Measurements from ENCODE around the gene DUOX1.

The DUOX1 gene

DNA sequence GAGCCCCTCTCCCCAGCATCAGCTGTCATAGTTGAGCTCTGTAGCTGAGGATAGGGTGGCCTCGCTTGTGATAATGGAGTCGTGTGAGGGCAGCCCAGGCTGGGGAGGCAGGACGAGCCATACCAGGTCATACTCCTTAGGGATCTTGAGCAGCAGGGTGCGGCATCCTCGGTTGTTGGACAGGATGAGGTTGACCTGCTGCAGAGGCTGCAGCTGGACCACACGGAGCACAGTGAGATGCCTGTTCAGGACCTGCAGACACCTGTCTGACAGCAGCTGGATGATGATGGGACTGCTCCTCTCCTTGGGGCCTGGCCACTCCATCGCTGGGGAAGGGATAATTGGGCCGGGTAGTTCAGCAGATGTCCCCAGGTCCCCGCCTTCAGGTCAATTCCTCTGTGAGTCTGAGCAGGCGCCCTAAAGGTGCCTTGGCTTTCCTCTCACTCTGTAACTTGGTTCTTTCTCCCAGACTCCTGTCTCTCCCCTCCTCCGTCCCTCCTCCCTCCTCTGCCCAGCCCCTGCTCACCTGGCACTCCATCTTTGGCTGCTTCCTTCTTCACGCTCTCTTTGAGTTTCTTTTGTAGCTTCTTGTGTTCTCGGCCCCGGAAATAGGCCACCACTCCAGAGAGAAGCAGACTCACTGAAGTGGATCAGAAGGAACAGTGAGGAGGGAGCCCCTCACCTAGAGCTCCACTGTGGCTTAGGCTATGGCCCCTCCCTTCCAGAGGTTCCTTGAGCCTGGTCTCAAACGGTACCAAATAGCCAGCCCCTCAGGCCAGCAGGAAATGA is 23.6 kb upstream of the DUOX1 start:
- no peak for DNase-seq

DNA sequence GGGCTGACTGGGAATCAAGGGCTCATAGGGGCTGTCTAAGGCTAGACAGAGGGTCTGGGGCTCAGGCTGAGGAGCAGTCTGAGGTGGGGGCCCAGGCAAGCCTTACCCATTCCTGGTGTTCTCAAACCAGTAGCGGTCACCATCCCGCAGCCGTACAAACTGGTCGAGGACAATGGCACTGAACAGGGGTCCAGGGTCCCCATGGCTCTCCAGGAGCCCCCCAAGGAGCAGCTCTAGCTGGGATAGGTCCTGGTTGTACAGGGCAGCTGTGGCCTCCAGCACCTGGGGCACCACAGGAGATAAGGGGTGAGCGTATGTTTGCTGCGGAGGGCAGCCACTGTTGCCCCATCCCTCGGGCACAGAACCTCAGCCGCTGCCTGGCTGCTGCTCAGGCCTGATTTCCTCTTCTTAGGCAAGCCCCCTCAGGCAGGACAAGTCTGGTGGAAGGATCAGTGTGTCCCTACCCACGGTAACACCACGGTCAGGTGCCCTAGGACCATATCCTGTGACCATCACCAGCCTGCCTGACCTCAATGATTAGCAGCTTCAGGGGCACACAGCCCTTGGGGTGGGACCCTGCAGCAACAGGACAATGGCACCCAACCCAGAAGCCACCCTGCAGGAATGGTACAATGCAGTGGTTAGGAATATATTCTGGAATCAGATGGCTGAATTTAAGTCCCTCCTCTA is 21.7 kb upstream of the DUOX1 start:
- DNase-seq, result no peak

DNA sequence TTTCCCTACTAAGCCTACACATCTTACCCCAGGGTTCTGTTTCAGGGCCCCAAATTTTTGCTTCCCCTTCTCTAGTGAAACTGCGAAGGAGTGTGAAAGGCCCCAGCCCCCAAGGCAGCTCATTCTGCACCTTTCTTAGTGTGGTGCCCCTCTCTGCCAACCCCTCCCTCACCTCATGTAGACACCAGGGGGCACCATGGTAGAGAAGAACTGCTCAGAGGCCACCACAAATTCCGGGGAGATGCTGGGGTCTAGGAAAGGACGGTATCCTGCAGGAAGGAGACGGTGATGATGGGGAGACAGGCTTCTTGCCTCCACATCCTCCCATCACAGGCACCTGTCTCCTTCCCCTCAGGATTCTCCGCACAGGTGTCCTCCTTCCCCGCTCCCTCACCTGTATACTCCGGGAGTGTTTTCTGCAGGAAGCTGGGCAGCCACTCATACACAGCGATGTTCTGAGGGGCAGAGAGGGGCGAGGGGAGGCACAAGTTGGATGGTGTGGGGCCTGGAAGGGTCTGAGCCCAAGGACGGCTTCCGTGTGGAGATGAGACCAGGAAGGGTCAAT is 19.5 kb upstream of the DUOX1 start:
- DNase-seq, result no peak

DNA sequence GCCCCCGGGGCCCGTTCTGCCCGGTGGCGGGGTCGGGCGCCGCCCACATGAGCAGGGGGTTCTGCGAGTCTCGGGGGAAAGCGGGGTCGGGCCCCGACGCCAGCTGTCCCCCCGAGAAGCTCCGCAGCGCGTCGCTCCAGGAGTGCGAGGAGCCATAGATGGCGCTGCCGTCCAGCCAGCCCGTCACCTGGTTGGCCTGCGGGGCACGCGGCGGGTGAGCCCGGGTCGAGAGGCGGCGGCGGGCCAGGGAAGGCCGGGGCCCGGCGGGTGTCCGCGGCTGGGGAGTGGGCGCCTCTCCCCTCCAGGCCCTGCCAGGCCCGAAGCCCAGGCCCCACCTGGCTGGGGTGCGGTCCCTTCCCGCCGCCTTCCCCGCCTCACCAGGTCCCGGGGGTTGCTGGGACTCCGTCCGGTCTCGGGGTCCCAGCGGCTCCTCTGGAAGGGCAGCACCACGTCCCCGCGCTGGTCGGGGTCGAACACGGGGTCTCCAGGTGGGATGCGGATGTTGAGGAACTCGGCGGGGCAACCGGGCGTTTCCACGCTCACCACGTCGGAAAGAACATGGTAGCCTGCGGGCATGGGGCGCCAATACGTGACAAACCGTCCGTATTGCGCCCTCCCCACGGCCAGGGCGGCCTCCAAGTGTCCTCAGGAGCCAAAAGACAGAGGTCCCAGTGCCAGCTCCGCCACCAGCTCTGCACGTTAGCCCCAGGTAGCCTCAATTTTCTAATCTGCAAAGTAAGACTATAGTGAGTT is 18.2 kb upstream of the DUOX1 start:
- no peak for DNase-seq

DNA sequence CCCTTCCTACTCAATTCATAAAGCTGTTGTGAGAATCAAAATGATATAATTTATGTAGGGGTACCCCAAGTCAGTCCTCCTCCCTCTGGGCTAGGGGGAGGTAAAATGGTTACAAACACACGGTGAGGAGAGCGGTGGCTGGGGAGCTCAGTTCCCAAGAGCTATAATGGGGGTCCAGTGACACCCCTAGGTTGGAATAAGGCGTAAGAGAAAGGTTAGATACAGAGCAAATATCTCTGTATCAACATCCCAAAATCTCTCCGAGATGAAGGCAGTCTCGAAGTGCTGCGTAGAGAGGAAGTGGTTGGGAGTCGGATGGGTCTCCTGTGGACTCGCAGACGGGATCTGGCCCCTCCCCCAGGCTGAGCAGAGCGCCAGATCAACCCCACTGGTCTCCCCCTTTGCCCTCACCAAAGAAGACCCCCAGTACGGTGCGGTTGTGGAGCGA is 17.6 kb upstream of the DUOX1 start:
- DNase-seq, result no peak

DNA sequence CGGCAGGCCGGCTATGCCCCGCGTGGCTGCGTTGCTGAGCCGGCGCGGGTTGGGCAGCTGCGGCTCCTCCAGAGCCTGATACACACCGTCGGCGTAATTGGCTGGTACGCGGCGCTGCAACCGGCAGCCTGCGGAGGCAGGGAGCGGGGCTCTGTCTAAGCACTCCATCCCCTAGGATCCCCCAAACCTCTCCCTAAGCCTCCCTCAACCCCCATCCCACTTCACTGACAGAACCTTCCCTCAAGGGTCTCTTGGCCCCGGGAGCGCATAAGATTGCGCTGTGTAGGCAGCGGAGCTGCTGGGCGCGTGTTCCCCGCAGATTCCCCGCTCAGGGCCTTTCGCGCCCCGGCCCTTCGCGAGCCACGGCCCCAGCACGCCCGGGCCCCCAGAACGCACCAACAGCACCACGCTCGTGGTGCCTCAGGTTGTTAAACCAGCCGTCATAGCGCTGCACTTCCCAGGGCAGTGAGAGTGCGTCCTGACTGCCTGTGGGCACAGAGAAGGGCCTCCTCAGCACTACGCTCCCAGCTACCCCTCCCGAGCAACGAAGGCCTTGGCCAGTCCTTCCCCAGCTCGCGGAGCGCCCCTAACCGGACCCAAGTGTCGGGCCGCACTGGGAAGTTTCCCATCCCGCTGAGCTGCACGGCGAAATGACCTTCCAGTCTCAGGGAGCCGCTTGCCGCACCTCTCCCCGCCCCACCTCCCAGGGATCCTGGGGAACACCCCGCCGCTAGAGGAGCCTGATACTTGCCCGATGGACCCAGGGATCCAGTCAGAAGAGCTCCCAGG is 17.0 kb upstream of the DUOX1 start:
- DNase-seq, result no peak

DNA sequence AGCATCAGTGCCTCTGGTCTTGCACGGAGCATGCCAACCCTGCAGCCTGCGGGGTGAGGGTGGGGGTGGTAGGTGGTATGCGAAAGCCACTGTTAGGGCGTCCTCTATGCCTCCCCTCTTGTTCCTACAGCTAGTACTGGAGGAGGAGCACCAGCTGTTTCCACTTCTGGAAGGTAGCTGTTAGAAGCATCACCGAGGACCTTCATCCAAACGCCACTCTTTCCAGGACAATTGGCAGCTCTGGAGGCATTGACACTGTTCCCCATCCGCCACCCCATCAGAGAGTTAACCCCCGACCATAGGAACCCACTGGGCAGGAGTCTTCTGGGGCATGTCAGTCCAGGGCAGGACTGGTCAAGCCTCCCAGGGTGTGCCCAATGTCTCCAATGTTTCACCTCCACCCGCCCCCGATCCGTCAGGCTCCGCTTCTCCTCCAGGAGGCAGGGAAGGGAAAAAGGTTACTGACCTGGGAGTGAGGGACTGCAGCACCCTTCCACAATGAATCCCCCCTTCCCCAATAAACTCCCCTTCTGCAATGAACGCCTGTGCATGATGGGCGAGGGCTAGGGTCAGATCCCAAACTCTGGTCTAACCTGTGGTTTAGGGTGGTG is 16.3 kb upstream of the DUOX1 start:
- DNase-seq, result no peak

DNA sequence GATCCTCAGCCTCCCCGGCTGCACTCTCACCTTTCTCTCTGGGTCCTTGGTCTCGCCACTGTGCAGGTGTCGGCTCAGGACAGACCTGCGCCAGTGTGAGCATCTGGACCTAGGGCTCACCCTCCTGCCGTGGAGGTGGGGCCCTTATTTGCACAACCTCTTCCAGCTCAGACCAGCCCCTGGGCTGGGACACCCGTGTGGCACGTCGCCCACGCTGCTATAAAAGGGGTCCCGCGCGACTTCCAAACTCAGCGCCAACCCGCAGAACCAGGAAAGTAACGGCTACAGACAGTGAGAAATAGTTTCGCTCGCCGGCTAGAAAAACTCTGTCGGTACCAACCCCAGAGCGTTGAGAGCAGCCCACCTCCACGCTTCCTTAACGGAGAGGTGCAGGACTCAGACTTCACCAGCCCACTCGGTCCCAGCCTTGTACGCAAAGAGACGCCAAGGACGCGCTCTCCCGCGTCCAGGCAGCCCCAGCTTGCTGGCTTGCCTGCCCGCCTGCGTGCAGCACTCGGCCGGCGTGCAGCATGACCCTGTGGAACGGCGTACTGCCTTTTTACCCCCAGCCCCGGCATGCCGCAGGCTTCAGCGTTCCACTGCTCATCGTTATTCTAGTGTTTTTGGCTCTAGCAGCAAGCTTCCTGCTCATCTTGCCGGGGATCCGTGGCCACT is 15.6 kb upstream of the DUOX1 start, which contains the start of the genes DUOX2 and DUOXA2:
Gene DUOX2, minus strand, starts transcription at position 97 of the 675 bp plus-strand sequence. CDS start 761 bp downstream, outside the sequence.
Gene DUOXA2, plus strand, starts transcription at position 251 of the 675 bp plus-strand sequence. Its CDS starts 280 bp downstream, at position 531.
- no peak for DNase-seq

DNA sequence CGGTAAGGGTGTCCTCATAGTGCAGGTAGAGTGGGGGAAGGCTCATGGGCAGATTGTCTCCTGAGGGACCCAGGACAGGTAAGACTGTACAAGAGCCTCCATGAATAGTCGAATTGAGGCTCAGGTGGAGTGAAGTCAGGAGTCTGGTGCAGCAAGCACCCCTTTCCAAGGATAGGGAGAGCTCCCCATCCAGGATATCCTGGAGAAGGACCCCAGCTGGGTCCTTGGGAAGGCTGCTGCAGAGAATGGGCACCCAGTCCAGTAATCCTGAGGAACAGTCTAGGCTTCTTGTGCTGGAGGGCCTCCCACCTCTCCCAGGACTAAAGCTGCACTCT is 15.1 kb upstream of the DUOX1 start:
- DNase-seq, result no peak

DNA sequence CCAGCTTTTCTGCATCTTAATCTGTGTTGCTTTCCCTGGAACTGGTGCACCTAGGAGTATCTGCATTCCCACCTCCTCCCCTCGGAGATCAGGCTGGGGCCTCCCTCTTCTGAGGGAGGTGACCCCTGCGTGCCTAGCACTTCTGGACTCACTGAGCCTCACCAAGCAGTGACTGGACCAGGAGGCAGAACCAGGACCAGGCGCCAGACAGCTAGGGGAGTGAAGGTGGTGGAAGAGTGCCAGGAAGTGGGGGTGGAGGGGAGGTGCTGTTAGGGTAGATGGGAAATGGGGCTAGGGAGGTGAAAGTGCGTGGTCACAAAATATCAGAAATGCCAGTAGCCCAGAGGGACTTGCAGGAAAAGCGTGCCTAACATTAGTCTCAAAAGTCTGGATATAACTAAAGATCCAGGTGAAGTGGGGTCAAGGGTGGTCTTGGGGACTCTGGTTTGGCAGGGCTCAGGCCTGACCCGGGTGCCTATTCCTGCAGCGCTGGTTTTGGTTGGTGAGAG is 14.4 kb upstream of the DUOX1 start:
- DNase-seq, result no peak

DNA sequence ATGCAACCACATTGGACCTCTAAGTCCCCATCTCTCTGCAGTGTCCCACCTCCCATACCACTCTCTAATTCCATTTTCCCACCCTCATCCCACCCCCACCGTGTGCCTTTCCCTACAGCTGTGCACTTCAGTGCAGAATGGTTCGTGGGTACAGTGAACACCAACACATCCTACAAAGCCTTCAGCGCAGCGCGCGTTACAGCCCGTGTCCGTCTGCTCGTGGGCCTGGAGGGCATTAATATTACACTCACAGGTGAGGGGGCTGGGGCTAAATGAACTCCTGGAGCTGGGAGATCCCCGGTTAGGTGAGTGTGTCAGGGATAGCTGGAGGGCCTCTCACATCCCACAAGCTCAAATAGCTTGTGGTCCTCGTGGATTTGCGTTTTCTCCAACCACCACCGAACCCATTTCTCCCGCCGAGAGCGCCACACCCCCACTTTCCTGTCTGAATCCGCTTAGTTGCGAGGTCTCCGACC is 13.8 kb upstream of the DUOX1 start:
- DNase-seq, result no peak

DNA sequence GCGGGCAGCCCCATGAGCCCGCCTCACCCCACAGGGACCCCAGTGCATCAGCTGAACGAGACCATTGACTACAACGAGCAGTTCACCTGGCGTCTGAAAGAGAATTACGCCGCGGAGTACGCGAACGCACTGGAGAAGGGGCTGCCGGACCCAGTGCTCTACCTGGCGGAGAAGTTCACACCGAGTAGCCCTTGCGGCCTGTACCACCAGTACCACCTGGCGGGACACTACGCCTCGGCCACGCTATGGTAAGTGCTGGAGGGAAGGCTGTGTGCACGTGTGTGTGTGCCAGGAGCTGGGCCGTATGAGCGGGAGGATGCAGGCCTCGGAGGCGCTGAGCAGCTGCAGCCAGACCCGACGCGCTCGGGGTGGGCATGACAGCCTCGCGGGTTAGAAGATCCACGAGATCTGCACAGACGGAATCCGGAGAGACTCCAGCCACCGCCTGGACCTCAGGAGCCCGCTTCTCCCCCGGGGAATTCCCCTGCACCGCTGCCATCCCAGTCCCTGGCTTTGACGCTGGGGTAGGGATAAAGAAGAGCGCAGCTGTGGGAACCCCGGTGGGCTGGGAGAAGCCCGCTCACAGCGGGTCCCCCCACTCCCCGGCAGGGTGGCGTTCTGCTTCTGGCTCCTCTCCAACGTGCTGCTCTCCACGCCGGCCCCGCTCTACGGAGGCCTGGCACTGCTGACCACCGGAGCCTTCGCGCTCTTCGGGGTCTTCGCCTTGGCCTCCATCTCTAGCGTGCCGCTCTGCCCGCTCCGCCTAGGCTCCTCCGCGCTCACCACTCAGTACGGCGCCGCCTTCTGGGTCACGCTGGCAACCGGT is 13.1 kb upstream of the DUOX1 start:
- no peak for DNase-seq

DNA sequence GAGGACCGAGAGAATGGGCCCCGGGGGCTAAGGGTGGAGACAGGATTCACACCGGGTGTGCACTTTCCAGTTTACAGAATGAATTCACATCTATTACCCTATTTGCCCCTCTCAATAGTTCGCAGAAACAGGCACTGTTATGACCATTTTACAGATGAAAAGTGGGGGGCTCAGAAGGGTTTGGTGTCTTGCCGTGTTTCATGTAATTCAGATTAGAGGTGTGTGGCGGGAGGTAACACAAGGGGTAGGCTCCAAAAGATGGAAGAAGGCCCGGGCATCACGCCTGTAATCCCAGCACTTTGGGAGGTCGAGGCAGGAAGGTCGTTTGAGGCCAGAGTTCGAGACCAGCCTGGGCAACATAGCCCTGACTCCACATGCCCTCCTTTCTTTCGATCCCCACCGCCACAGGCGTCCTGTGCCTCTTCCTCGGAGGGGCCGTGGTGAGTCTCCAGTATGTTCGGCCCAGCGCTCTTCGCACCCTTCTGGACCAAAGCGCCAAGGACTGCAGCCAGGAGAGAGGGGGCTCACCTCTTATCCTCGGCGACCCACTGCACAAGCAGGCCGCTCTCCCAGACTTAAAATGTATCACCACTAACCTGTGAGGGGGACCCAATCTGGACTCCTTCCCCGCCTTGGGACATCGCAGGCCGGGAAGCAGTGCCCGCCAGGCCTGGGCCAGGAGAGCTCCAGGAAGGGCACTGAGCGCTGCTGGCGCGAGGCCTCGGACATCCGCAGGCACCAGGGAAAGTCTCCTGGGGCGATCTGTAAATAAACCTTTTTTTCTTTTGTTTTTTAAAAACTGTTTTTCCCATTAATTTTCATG is 12.3 kb upstream of the DUOX1 start:
- DNase-seq, result no peak

DNA sequence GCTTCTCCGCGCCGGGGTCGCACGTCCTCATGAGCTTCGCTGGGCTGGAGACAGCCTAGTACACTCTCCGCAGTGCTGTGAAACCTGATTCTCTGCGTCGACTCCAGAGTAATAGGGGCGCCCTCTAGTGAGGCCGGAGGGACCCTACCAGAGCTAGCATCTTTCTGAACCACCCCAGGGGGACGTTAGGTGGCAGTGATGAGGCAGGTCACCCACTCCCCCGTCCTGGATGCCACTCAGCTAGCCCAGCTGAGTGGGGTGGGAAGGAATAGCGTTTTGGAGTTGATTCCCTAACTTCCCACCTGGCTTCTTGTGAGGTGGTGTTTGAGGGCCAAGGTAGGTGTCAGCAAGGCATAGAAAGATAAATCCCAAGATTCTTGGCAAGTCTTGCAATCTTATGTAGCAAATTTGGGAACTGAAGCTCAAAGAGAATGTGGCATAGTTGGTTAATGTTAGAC is 11.6 kb upstream of the DUOX1 start:
- peak; percentile 54 for DNase-seq

DNA sequence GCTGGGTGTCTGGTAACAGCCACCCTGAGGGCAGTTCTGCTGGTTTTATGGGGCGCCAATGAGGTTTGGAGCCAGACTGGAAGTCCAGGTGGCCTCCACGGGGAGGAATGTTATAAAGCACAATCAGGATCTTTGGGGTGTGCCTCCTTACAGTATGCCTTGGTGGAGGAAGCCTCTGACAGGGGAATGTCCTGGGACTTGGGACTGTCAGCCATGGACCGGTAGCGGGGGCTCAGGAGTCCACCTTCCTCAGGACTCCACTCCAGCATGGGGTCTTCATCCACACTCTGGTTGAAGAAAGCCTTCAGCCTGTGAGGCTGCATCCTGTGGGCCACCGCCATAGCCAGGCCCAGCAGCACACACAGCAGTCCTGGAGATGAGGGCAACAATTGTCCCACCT is 10.8 kb upstream of the DUOX1 start:
- DNase-seq, result no peak

DNA sequence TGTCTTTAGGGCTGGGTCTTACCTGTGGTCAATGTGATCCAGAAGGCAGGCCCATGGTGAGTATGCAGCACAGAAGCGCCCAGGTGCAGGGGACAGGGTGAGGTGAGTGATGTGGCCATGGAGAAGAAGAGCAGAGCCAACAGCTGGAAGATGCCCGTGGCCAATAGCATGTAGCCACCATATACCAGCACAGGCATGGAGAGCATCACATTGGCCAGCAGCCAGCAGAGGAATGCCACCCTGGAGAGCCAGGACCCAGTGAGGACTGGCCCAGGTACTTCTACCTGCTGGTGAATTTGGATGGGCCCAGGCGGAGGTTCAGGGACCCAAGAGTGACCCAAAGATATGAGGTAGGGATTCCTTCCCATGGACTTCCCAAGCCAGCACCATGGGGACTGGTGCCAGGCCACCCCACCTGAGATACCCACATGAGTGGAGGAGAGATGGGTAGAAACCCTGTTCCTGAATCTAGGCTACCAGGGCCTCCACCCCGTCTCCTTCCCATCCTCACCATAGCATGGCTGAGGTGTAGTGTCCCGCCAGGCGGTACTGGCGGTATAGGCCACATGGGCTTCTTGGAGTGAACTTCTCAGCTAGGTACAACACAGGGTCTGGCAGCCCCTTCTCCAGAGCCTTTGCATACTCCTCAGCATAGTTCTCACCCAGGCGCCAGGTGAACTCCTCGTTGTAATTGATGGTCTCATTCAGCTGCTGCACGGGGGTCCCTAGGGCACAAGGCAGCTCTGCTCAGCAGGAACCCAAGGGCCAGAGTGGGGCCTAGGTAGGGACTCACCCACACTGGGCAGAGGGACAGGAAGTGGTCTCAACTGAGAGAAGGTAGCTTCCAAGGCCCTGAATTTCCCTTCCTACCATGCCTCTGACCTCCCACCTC is 9.5 kb upstream of the DUOX1 start:
- DNase-seq, result no peak

DNA sequence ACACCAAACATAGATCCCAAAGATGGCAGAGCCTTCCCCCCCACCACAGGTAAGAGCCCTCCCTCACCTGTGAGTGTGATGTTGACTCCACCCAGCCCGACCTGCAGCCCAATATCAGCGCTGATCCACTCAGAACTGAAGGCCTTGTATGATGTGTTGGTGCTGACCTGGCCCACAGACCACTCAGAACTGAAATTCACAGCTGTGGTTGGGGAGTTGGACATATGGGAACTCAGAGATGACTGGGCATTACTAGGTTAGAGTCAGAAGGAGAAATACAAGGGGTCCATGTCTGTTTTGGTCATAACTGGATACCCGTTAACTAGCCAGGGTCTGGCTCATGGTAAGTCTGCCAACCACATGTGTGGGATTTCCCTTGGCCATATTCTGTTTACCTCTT is 8.8 kb upstream of the DUOX1 start:
- DNase-seq, result no peak
